ENCODE measurements around the gene PI4KB. TPM values are rescaled to one million over a fixed set of nuclear protein-coding genes. Genes with fewer than 3 reads are reported as not detected.

Gene PI4KB
- total and polyA plus RNA-seq, 2 experiments from 2014 or later = 15.3 to 25.5 TPM

DNA sequence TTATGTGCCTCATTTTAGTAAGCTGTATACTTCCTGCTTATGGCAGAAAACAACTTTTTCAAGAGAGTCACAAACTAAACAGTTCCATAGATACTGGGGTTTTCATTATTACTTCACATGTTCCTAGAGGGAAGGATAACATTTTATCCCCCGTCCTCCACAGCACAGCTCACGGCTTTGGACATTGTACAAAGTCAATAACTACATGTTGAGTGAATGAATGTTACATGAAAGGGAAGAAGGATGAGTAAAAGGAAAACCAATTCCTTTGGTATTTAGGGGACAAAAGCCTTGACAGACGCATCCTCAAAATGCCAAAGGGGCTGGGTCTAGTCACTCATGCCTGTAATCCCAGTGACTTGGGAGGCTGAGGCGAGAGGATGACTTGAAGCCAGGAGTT, 14.8 kb downstream of the PI4KB start:
- Histone ChIP-seq H2AFZ (no peak overlapping the region), H3K4me2 (no peak overlapping the region), H3K27me3 (ENCODE audit: insufficient read depth) (no peaks in the 10 kb centered on the region), H4K20me1 (replicated peaks; ENCODE audit: insufficient read depth) (peaks cover 6% of the 10 kb centered on the region), H3F3A (replicated peaks; ENCODE audit: low read depth) (0 out of 2 replicates have a peak, but pooled peaks cover 4% of the 10 kb centered on the region), H3K9me2 (ENCODE audit: insufficient read depth) (no peaks in the 10 kb centered on the region), H3K27ac (ENCODE audit: low read depth) (no peak overlapping the region), H3K79me2 (replicated peaks; ENCODE audit: insufficient read depth) (no peaks in the 10 kb centered on the region), H3K36me3 (ENCODE audit: insufficient read depth) (peaks cover 13% of the 10 kb centered on the region; the same call in 1 of the 2 replicates), H3K4me3 (no peak overlapping the region), H3K4me1 (ENCODE audit: insufficient read depth) (peaks cover 10% of the 10 kb centered on the region; the same call in 1 of the 2 replicates)
- peaks cover 18% of the 10 kb centered on the region; the same call in 2 of the 3 replicates for H3K36me3 Mint-ChIP-seq (ENCODE audit: low read depth)
- no peaks in the 10 kb centered on the region for H3K9me3 Mint-ChIP-seq
- H3K27ac Mint-ChIP-seq = no peak overlapping the region
- TF ChIP-seq, protein P1, sequence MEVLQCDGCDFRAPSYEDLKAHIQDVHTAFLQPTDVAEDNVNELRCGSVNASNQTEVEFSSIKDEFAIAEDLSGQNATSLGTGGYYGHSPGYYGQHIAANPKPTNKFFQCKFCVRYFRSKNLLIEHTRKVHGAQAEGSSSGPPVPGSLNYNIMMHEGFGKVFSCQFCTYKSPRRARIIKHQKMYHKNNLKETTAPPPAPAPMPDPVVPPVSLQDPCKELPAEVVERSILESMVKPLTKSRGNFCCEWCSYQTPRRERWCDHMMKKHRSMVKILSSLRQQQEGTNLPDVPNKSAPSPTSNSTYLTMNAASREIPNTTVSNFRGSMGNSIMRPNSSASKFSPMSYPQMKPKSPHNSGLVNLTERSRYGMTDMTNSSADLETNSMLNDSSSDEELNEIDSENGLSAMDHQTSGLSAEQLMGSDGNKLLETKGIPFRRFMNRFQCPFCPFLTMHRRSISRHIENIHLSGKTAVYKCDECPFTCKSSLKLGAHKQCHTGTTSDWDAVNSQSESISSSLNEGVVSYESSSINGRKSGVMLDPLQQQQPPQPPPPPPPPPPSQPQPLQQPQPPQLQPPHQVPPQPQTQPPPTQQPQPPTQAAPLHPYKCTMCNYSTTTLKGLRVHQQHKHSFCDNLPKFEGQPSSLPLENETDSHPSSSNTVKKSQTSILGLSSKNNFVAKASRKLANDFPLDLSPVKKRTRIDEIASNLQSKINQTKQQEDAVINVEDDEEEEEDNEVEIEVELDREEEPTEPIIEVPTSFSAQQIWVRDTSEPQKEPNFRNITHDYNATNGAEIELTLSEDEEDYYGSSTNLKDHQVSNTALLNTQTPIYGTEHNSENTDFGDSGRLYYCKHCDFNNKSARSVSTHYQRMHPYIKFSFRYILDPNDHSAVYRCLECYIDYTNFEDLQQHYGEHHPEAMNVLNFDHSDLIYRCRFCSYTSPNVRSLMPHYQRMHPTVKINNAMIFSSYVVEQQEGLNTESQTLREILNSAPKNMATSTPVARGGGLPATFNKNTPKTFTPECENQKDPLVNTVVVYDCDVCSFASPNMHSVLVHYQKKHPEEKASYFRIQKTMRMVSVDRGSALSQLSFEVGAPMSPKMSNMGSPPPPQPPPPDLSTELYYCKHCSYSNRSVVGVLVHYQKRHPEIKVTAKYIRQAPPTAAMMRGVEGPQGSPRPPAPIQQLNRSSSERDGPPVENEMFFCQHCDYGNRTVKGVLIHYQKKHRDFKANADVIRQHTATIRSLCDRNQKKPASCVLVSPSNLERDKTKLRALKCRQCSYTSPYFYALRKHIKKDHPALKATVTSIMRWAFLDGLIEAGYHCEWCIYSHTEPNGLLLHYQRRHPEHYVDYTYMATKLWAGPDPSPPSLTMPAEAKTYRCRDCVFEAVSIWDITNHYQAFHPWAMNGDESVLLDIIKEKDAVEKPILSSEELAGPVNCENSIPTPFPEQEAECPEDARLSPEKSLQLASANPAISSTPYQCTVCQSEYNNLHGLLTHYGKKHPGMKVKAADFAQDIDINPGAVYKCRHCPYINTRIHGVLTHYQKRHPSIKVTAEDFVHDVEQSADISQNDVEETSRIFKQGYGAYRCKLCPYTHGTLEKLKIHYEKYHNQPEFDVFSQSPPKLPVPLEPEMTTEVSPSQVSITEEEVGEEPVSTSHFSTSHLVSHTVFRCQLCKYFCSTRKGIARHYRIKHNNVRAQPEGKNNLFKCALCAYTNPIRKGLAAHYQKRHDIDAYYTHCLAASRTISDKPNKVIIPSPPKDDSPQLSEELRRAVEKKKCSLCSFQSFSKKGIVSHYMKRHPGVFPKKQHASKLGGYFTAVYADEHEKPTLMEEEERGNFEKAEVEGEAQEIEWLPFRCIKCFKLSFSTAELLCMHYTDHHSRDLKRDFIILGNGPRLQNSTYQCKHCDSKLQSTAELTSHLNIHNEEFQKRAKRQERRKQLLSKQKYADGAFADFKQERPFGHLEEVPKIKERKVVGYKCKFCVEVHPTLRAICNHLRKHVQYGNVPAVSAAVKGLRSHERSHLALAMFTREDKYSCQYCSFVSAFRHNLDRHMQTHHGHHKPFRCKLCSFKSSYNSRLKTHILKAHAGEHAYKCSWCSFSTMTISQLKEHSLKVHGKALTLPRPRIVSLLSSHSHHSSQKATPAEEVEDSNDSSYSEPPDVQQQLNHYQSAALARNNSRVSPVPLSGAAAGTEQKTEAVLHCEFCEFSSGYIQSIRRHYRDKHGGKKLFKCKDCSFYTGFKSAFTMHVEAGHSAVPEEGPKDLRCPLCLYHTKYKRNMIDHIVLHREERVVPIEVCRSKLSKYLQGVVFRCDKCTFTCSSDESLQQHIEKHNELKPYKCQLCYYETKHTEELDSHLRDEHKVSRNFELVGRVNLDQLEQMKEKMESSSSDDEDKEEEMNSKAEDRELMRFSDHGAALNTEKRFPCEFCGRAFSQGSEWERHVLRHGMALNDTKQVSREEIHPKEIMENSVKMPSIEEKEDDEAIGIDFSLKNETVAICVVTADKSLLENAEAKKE (CRISPR knock-in tag; IDR thresholded peaks at IDR 0.05) = no peak
- TF ChIP-seq, protein P2, sequence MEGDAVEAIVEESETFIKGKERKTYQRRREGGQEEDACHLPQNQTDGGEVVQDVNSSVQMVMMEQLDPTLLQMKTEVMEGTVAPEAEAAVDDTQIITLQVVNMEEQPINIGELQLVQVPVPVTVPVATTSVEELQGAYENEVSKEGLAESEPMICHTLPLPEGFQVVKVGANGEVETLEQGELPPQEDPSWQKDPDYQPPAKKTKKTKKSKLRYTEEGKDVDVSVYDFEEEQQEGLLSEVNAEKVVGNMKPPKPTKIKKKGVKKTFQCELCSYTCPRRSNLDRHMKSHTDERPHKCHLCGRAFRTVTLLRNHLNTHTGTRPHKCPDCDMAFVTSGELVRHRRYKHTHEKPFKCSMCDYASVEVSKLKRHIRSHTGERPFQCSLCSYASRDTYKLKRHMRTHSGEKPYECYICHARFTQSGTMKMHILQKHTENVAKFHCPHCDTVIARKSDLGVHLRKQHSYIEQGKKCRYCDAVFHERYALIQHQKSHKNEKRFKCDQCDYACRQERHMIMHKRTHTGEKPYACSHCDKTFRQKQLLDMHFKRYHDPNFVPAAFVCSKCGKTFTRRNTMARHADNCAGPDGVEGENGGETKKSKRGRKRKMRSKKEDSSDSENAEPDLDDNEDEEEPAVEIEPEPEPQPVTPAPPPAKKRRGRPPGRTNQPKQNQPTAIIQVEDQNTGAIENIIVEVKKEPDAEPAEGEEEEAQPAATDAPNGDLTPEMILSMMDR (conservative IDR thresholded peaks at IDR 0.05; ENCODE audit: low read depth in 2 of 2) = no peak
- TF ChIP-seq POLR2AphosphoS5 (IDR thresholded peaks at IDR 0.05; ENCODE audit: low read depth) (no peak), JUNB (IDR thresholded peaks at IDR 0.05; ENCODE audit: unreplicated experiment) (no peak), CREB1 (CRISPR knock-in tag; IDR thresholded peaks at IDR 0.05; ENCODE audit: low read depth) (no peak)
- TF ChIP-seq, protein P3, sequence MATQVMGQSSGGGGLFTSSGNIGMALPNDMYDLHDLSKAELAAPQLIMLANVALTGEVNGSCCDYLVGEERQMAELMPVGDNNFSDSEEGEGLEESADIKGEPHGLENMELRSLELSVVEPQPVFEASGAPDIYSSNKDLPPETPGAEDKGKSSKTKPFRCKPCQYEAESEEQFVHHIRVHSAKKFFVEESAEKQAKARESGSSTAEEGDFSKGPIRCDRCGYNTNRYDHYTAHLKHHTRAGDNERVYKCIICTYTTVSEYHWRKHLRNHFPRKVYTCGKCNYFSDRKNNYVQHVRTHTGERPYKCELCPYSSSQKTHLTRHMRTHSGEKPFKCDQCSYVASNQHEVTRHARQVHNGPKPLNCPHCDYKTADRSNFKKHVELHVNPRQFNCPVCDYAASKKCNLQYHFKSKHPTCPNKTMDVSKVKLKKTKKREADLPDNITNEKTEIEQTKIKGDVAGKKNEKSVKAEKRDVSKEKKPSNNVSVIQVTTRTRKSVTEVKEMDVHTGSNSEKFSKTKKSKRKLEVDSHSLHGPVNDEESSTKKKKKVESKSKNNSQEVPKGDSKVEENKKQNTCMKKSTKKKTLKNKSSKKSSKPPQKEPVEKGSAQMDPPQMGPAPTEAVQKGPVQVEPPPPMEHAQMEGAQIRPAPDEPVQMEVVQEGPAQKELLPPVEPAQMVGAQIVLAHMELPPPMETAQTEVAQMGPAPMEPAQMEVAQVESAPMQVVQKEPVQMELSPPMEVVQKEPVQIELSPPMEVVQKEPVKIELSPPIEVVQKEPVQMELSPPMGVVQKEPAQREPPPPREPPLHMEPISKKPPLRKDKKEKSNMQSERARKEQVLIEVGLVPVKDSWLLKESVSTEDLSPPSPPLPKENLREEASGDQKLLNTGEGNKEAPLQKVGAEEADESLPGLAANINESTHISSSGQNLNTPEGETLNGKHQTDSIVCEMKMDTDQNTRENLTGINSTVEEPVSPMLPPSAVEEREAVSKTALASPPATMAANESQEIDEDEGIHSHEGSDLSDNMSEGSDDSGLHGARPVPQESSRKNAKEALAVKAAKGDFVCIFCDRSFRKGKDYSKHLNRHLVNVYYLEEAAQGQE (IDR thresholded peaks at IDR 0.05; ENCODE audit: unreplicated experiment) = no peak
- ATAC-seq (no peak), DNase-seq (ENCODE audit: low spot score) (no peak)
- peaks cover 18% of the 10 kb centered on the region for H3K4me1 Mint-ChIP-seq
- no peak overlapping the region for H3K4me3 Mint-ChIP-seq
- H3K27me3 Mint-ChIP-seq (ENCODE audit: insufficient read depth, low read depth, poor library complexity) = peaks cover 4% of the 10 kb centered on the region
